Putamen (tissue), 1 donor: ENCODE measurements around the gene CHMP4B.

Experiments used
- DNase-seq: peaks from one replicate; pipeline ENCODE4 v3.0.0-alpha.2; 2016; ENCODE audit warnings: low spot score

Gene CHMP4B

GRCh38 chr20:33897313-33897912 is 86.3 kb downstream of the CHMP4B start:
- DNase-seq: no peak

- DNase-seq: no peak
These were observed 88.0 kb downstream of the CHMP4B start for GRCh38 chr20:33899106-33899505.

- no peak for DNase-seq
These were observed 89.5 kb downstream of the CHMP4B start for GRCh38 chr20:33900521-33901131.

- no peak for DNase-seq
These were observed 90.0 kb downstream of the CHMP4B start for GRCh38 chr20:33901132-33901523.

GRCh38 chr20:33902011-33902410 is 90.9 kb downstream of the CHMP4B start:
- no peak for DNase-seq
